HG03520 (cell line): ENCODE results near the gene GJA4.
"Not testable (repeated sequence)": the region's sequence is repeated elsewhere in the genome, so short reads cannot be mapped to it uniquely, and the experiment has no call there.

ENCODE experiments used
- ATAC-seq: cut with Tn5 transposase; IDR thresholded peaks from one replicate; pipeline ENCODE4 v1.9.1; 2021; ENCODE audit warnings: mild to moderate bottlenecking, moderate library complexity; ENCODE audit not compliant: unreplicated experiment

GJA4 gene

GRCh38 chr1:34787461-34788420 lies 5.1 kb upstream of the GJA4 start:
- no peak for ATAC-seq

GRCh38 chr1:34790985-34791384 lies 1.8 kb upstream of the GJA4 start:
- ATAC-seq, result no peak

- no peak for ATAC-seq
Measured at GRCh38 chr1:34792424-34792823, 375 bp upstream of the GJA4 start.

- no peak for ATAC-seq
Measured at GRCh38 chr1:34794001-34794789, 1.4 kb downstream of the GJA4 start.

GRCh38 chr1:34794790-34795180 lies 2.0 kb downstream of the GJA4 start:
- ATAC-seq, result no peak

- no peak for ATAC-seq
Measured at GRCh38 chr1:34795916-34796315, 3.1 kb downstream of the GJA4 start.

- no peak for ATAC-seq
Measured at GRCh38 chr1:34796990-34797389, 4.2 kb downstream of the GJA4 start.

GRCh38 chr1:34800214-34800613 lies 7.4 kb downstream of the GJA4 start:
- ATAC-seq, result no peak

- no peak for ATAC-seq
Measured at GRCh38 chr1:34803770-34804169, 11.0 kb downstream of the GJA4 start.

GRCh38 chr1:34806396-34806795 lies 13.6 kb downstream of the GJA4 start:
- no peak for ATAC-seq

- ATAC-seq, result no peak
Measured at GRCh38 chr1:34808051-34808810, 15.4 kb downstream of the GJA4 start.

GRCh38 chr1:34810781-34811180 lies 18.0 kb downstream of the GJA4 start:
- ATAC-seq, result not testable (repeated sequence)

GRCh38 chr1:34816332-34816731 lies 23.5 kb downstream of the GJA4 start:
- ATAC-seq, result no peak

GRCh38 chr1:34816778-34817177 lies 24.0 kb downstream of the GJA4 start:
- no peak for ATAC-seq

- ATAC-seq, result not testable (repeated sequence)
Measured at GRCh38 chr1:34818862-34819261, 26.1 kb downstream of the GJA4 start.

GRCh38 chr1:34822202-34822601 lies 29.4 kb downstream of the GJA4 start:
- ATAC-seq, result no peak

- no peak for ATAC-seq
Measured at GRCh38 chr1:34824817-34825454, 32.1 kb downstream of the GJA4 start.

GRCh38 chr1:34825455-34826091 lies 32.8 kb downstream of the GJA4 start:
- no peak for ATAC-seq

GRCh38 chr1:34827341-34827941 lies 34.6 kb downstream of the GJA4 start:
- no peak for ATAC-seq

GRCh38 chr1:34828611-34829010 lies 35.8 kb downstream of the GJA4 start:
- ATAC-seq, result no peak
